NB4 (cell line): ENCODE measurements around the gene CLDND2.

ENCODE experiments used
- CTCF ChIP-seq: IDR thresholded peaks from one replicate; pipeline ENCODE4 v1.5.1; 2012; ENCODE audit warnings: low read depth, low read length
- MAX ChIP-seq: IDR thresholded peaks from 2 replicates; pipeline ENCODE4 v1.6.1; 2011; ENCODE audit warnings: low read depth, low read length
- POLR2A ChIP-seq: IDR thresholded peaks from 2 replicates; pipeline ENCODE4 v1.6.1; 2011; ENCODE audit warnings: mild to moderate bottlenecking; ENCODE audit not compliant: insufficient read length; ENCODE audit errors: extremely low read depth

- no peak for TF ChIP-seq CTCF
- no peak for TF ChIP-seq MAX
- no peak for TF ChIP-seq POLR2A
These were observed 11.6 kb upstream of the CLDND2 start for GRCh38 chr19:51380379-51380778.
